Measurements from ENCODE around the gene PRSS36.
A peak's percentile ranks its signal among the peaks of the same experiment; 100 is the strongest.
"Not testable (repeated sequence)": the region's sequence is repeated elsewhere in the genome, so short reads cannot be mapped to it uniquely, and the experiment has no call there.

PRSS36 gene

DNA sequence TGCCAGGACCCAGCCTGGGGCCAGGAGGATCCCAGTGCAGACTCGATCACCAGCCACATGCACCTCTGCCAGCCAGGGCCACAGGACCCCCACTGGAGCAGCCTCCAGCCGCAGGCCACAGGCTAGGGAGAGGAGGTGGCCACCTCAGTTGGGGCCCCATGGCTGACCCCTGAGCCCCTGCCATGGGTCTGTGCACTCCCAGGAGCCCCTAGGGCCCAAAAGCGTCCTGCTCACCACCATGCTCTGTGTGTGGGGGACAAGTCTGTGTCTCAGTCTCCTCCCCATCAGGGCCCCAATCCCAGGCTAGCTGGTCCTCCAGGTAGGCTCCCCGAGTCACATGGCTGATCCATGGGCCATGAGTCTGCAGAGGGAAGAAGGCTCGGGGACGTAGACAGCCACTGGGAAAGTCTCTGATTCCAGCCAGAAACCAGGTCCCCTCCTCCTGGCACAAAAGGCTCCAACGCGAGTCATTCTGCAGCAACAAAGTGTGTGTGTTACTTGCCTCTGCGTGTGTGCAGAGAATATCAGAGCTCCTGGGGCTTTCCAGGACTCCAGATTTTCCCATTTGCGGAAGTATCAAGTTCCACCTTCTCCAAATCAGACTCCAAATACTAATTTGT is 8.3 kb downstream of the PRSS36 start:
- no peak for DNase-seq (ENCODE audit: low spot score)

DNA sequence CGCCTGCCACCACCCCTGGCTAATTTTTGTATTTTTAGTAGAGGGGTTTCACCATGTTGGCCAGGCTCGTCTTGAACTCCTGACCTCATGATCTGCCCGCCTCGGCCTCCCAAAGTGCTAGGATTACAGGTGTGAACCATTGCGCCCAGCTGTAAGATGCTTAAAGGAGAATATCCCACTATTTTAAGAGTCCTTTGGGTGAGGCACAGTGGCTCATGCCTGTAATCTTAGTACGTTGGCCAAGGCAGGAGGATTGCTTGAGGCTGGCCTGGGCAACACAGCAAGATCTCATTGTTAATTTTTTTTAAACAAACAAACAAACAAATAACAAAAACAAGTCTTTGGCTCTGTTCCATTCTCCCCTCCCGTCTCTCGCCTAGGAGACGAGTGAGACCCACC is 8.8 kb downstream of the PRSS36 start:
- DNase-seq (ENCODE audit: low spot score): not testable (repeated sequence)

DNA sequence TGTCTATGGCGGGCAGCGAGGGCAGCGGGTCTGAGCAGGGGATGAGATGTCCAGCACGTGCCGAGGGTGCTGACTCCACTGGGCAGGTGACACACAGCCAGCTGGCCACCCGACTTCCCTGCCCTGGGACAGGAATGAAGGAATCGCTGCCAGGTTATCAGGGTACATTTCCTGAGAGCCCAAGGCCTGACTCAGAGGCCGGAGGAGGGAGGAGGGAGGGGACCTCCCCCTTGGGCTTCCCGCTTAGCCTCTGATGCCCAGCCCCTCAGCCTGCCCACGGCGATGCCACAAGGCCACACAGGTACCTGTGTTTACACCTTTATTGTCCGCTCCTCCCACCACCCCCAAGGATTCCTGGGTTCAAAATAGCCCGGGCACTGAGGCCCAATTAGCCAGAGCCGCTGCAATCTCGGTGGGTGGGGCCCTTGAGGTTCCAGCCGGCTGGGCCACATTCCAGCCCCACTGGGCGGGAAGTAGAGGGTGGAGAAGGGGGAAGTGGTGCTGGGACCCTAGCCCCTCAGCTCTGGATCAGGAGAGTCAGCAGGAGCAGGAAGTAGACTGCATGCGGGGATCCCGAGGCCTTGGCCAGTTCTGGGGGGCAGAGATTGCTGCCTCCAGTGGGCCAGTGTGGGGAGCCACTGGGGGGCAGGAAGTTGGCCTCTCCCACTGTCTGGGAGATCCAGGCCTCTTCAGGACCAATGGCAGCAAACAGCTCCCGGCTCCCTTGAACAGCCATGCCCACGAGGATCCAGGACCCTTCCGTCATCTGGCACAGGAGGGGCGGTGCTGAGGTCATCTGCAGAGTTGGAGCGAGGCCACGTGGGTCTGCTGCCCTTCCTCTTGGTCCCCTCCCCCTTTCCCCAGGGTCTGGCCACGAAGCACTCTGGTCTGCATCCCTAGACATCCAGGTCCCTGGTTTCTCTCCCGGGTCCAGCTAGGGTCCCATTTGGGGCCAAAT is 11.0 kb downstream of the PRSS36 start:
- DNase-seq (ENCODE audit: low spot score): no peak

DNA sequence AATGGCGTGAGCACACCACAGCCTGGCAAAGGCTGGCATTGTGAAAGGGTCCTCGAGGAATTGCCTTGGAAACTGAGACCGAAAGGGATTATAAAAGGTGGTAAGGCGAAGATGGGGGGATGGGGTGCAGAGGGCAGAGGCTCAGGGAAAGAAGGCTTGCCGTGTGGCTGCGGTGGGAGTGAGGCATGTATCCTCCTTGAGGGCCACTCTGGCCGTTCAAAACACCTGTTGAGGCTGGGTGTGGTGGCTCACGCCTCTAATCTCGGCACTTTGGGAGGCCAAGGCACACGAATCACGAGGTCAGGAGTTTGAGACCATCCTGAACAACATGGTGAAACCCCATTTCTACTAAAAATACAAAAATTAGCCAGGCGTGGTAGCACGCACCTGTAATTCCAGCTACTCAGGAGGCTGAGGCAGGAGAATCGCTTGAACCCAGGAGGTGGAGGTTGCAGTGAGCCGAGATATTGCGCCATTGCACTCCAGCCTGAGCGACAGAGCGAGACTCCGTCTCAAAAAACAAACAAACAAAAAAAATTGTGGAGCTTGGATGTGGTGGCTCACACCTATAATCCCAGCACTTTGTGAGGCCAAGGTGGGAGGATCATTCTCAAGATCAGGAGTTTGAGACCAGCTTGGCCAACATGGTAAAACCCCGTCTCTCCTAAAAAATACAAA is 12.9 kb downstream of the PRSS36 start:
- not testable (repeated sequence) for DNase-seq (ENCODE audit: low spot score)

DNA sequence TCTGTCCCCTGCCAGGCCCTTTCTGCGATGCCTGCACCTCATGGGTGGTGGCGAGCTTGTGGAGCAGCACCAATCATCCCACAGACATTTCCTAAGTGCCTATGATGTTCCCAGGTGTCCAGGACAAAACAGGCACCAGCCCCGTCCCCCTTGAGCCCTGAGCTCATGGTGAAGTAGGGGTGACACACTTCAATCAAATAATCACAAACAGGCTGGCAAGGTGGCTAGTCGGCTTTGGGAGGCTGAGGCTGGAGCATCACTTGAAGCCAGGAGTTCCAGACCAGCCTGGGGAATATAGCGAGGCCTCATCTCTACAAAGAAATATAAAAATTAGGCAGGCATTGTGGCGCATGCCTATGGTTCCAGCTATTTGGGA is 13.6 kb downstream of the PRSS36 start:
- DNase-seq (ENCODE audit: low spot score): no peak

DNA sequence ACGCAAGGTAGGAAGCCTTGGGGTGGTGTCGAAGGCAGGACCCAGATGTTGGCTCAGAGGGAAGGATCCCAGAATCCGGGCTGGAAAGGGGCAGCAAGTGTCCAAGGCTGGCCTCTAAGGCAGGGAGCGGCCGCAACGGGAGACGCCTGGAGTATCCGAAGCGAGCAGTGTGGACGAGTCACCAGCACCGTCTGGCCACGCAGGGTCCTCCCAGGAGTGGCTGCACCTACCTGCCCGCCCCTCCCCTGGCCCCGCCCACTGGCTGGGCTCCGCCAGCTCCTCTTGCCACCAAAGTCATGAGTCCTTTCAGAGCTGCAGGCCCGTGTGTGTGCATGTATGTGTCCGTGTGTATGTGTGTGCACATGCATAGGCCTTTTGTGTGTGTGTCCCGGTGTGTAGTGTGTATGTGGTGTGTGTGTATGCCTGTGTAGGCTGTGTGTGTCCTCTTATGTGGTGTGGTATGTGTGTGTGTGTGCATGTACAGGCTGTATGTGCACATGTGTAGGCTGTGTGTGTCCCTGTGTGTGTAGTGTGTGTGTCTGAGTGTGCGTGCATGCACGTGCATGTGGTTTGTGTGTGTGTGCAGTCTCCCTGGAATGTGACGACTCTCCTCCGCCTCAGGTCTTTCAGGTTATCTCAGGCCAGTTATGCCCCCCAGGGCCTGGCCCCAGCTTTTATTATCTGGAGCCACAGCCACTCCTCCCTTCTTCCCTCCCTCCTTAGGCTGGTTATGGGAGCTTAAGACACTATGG is 14.2 kb downstream of the PRSS36 start, which contains the start of gene PRSS8:
TSS of gene PRSS8 (minus strand) at position 193 of the 752 bp plus-strand sequence. CDS start 229 bp downstream, outside the sequence.
- DNase-seq (ENCODE audit: low spot score): no peak

DNA sequence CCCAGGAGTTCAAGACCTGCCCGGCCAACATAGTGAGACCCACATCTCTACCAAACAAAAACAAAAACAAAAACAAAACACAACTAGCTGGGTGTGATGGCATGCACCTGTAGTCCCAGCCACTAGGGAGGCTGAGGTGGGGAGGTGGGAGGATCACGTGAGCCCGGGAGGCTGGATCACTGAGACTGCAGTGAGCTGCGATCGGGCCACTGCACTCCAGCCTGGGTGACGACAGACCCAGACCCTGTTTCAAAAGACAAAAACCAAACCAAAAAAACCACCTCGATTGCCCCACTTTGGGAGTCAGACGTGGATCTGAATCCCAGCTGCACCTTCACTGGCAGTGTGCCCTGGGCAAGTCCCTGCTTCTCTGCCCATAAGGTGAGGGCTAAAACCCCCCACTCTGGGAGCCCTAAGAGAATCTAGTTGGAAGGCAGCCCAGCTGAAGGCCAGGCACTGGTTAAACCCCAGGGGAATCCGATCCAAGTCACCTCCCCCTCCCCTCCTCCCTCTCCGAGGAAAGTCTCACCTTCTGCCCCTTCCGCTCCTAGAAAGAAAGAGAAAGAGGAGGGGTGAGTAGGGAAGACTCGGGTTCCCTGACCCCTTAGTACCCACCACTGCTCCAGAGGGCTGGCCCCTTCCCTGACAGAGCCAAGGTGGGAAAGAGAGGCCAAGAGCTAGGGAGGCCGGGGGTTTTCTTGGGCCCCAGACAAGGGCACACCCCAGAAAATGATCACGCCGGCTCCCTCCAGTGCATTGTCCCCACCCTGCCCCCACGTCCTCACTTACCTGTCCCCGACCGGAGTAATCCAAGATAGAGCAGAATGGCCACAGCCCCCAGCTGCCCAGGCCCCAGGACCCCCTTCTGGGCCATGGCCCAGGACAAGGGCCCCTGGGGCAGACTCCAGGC is 15.0 kb downstream of the PRSS36 start:
- DNase-seq (ENCODE audit: low spot score): no peak

DNA sequence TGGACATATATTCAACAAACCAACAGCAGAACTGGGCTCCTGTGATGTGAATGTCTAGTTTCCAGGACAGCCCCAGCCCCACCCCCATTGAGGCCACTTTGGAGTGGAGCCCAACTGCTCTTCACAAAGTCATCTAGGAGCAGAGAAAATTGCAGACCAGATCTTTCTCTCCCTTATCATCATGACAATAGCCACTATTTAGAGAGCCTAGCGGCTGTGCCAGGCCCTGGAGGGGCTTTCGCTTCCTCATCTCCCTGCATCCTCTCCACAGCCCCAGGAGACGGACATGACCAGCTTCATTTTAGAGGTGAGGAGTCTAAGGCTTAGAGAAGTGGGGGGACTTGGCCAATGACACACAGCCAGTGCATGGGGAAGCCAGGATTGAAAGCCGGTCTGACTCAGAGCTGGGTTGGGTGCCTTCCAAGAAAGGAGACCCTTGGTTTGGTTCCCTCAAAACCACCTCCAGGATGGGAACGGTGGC is 15.7 kb downstream of the PRSS36 start:
- no peak for DNase-seq (ENCODE audit: low spot score)

DNA sequence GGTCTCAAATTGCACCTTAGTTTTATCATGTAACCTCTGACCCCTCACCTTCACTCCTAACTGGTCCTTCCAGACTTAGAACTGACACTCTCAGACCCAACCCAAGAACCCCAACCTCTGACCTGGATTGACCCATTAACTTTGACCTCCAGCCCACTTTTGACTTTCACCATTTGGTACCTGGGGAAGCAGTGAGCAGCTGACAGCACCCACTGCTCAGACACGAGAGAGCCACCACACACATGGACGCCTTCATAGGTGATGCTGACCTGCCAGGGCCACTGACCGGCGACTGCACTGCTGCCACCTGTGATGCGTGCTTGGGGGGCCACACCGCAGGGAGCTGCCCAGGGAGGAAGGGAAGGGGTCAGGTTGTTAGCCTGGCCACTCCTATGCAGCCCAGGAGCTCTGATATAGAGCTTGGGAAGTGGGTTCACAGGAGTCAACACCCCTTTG is 16.8 kb downstream of the PRSS36 start:
- no peak for DNase-seq (ENCODE audit: low spot score)

DNA sequence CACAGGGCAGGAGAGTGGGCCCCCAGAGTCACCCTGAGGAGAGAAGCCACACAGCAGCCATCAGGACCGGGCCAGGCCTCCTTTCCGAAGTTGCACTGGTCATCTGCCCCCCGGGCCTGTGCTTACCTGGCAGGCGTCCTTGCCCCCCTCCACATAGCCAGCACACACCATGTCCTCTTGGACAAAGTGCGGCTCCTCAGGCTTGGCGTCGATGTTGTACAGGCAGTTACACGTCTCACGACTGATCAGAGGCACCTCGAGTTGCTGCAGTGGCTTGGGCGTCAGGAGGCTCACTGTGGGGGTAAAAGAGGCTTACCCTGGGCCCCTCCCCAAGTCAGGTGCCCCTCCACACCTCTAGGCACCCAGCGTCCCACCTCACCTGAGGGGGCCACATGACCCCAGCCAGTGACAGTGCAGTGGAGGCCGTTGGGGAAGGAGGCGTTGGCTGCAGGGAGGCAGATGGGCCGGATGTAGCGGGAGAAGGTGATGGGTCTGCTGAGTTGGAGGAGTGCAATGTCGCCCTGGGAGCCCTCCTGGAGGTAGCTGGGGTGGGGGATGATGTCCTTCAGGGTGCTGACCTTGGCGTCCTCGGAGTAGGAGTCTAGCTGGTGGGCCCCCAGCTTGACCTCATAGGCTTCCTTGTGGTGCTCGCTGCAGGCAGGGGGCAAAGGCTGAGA is 17.4 kb downstream of the PRSS36 start:
- no peak for DNase-seq (ENCODE audit: low spot score)

DNA sequence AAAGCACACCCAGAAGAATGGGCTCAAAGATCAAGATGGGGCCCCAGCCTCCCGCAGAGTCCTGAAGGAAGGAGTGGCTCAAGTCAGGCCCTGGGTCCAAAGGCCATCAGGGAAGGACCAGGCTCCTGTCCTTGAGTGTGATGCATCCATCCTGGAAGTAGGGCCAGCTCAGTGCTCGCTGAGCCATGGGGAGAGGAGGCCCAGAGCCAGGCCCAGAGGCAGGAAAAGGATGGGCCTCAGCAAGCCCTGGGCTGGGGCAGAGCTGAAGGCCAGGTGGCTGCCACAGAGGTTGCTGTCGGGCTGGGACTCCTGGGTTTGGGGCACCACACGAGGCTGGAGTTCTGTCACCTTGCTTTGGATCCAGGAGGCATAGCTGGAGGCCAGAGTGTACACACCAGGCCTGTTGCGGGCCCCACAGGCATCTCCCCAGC is 18.0 kb downstream of the PRSS36 start:
- no peak for DNase-seq (ENCODE audit: low spot score)

DNA sequence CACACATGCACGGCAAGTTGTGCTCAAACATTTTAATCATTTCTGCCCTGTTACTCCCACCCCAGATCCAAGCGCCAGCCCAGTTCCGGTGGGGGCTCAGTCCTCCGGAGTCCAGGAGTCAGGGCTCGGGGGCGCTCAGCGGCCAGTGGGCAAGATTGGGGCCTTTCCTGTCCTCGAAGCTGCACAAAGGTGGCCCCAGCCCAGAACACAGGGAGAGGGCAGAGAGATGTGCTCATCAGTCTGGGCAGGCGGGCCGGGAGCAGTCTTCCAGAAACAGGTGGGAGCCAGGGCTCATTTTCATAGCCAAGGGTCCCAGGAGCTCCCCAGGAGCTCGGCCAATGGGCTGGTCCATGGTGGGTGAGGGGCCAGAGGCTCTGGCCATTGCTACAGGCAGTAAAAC is 18.4 kb downstream of the PRSS36 start:
- no peak for DNase-seq (ENCODE audit: low spot score)

DNA sequence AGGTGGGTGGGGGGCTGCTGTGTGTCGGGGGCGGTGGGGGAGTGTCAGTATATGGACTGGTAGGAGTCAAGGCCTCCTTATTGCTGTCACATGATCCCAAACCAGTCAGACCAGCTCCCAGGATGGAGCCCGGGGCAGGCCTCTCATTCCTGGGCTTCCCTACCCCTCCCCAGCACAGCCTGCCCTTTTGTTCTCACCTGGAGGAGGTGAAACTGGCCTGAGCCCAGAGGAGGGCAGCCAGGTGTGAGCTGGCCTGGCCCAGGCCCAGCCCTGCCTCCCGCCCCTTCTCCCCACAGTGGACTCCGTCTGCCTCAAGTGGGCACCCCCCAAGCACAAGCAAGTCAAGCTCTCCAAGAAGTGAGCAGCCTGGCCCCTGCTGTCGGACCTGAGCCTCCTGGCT is 19.0 kb downstream of the PRSS36 start:
- DNase-seq (ENCODE audit: low spot score): no peak

DNA sequence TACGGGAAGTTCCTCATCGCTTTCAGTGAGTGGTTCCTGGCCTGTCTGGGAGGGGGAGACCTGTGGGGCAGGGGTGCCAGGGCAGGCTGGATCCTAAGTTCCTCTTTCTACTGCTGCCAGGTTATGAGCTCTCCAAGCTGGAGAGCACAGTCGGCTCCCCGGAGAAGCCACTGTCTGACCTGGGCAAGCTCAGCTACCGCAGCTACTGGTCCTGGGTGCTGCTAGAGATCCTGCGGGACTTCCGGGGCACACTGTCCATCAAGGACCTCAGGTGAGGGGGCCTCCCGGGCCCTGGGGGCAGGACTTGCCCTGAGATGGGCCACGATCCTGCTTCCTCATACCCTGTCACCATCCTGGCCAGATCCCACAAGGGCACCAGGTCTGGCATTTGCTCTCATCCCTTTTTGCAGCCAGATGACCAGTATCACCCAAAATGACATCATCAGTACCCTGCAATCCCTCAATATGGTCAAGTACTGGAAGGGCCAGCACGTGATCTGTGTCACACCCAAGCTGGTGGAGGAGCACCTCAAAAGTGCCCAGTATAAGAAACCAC is 19.5 kb downstream of the PRSS36 start:
- no peak for DNase-seq (ENCODE audit: low spot score)

DNA sequence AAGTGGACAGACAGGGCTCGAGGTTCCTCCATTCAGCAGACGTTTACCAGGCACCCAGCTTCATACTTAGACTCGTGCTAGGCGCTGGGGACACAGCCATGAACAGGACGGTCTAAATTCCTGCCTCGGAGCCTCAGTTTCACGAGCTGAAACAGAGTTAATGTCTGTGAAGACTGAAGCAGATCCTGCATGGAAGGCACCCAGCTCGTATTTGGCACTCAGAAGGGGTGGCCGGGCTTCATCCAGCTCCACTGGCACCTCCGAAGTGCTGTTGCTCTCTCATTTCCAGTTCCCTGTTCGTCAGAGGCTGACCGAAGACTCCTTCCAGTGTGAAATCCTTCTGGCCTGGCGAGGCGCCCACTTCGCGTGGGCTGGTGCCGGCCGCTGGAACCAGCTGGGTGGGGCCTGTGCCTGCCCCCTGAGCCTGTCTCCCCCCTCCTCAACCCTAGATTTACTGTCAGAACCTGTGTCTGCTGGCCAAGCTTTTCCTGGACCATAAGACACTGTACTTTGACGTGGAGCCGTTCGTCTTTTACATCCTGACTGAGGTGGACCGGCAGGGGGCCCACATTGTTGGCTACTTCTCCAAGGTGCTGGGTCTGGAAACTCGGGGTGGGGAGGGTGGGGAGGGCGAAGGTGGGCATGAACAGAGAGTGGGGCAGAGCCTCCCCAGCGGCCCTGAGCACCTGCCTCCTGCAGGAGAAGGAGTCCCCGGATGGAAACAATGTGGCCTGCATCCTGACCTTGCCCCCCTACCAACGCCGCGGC is 20.1 kb downstream of the PRSS36 start:
- DNase-seq (ENCODE audit: low spot score): no peak

DNA sequence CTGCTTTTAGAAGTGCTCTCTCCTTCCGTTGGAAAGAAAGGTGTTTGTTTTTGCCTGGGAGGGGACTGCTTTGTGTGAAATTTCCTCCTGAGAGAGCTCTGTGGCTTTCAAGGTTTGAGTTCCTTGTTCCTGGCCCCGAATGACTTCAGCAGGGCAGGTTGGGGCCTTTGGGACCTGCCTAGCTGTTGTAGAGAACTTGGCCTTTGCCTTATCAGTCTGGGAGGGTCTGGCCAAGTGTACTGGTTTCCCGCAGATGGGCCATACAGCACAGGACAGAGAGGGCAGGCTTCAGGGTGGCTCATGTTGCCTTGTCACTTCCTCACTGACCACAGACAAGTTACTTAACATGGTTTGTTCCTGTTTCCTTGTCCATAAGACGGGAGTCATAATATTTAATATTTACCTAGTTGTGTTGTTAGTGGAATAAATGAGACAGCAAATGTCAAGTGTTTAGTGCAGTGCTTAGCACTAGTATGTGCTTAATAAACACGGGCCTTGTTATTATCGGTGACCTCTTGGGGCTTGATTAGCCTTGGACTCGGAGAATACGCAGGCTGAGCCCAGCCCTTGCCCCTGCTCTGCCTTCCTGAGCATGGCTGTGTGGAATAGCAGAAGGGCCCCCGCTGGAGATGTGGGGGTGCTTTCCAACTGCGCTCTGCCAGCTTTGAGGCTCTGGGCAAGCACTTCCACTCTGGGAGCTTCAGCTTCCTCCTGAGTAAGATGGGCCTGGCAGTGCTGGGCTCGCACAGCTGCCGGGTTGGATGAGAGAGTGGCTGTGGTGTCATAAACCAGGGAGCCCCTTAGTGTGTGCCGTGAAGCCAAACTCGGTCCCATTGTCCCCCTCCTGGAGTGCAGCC is 20.9 kb downstream of the PRSS36 start:
- peak; percentile 39 for DNase-seq (ENCODE audit: low spot score)

DNA sequence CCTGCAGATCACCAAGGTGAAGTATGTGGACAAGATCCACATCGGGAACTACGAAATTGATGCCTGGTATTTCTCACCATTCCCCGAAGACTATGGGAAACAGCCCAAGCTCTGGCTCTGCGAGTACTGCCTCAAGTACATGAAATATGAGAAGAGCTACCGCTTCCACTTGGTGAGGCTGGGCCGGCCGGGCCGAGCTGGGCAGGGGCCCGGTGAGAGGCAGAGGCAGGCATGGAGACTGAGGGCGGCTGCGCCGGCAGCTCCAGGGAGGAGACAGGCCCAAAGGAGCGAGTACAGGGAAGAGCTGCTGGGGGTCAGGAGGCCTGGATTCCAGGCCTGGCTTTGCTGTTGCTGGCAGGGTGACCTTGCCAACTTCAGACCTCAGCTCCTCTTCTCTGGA is 22.7 kb downstream of the PRSS36 start:
- DNase-seq (ENCODE audit: low spot score): no peak

DNA sequence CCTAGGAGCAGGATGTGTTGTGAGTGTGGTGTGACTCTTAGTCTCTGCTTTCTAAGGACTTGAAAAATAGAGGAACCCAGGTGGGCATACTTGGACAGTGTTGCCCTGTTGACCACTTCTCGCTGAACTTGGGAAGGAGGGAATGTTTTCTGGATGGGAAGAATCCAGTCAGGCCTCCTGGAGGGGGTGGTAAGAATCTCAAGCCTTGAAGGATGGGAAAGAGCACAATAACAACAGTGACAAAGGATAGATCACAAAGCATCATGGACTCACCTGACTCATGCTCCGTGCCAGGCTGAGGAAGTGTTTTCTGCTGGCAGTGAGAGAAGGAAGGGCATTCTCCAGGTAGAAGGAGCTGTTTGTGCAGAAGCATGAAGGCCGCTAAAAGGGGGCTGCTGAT is 24.0 kb downstream of the PRSS36 start:
- no peak for DNase-seq (ENCODE audit: low spot score)

Measured in hematopoietic multipotent progenitor cell treated with erythropoietin and hydrocortisone succinate and interleukin-3 and kit ligand, for 17 days (in vitro differentiated cells).